Neuronal stem cell (in vitro differentiated cells): ENCODE measurements around the gene IL36G.

Experiments
- DNase-seq: peaks from one replicate; pipeline ENCODE4 v3.0.0-alpha.2; 2013; ENCODE audit warnings: low spot score
- H2AFZ ChIP-seq: one replicate; pipeline ENCODE4 v1.6.1; 2013; ENCODE audit warnings: mild to moderate bottlenecking, low read length, inconsistent platforms
- H2AK5ac ChIP-seq: 2 replicates; pipeline ENCODE4 v1.6.1; 2013; ENCODE audit warnings: low read depth, mild to moderate bottlenecking, inconsistent platforms, low read length, moderate library complexity, mixed read lengths
- H2BK120ac ChIP-seq: 2 replicates; pipeline ENCODE4 v1.6.1; 2013; ENCODE audit warnings: low read depth, mild to moderate bottlenecking, inconsistent platforms, low read length, moderate library complexity, mixed read lengths
- H2BK12ac ChIP-seq: one replicate; pipeline ENCODE4 v1.6.1; 2013; ENCODE audit warnings: low read length, inconsistent platforms
- H2BK15ac ChIP-seq: 2 replicates; pipeline ENCODE4 v1.6.1; 2013; ENCODE audit warnings: mild to moderate bottlenecking, low read length, inconsistent platforms, mixed read lengths
- H2BK5ac ChIP-seq: one replicate; pipeline ENCODE4 v1.6.1; 2013; ENCODE audit warnings: inconsistent platforms, mild to moderate bottlenecking, low read length, moderate library complexity
- H3K14ac ChIP-seq: one replicate; pipeline ENCODE4 v1.6.1; 2013; ENCODE audit warnings: low read length, inconsistent platforms
- H3K18ac ChIP-seq: 2 replicates; pipeline ENCODE4 v1.6.1; 2013; ENCODE audit warnings: low read length, inconsistent platforms
- H3K23ac ChIP-seq: 2 replicates; pipeline ENCODE4 v1.6.1; 2013; ENCODE audit warnings: low read depth, mild to moderate bottlenecking, mixed read lengths, low read length, inconsistent platforms; ENCODE audit not compliant: poor library complexity
- H3K27ac ChIP-seq: replicated peaks from 3 replicates; pipeline ENCODE4 v1.5.1; 2013; ENCODE audit warnings: low read length, inconsistent platforms
- H3K27me3 ChIP-seq, 3 experiments: 2 replicates each; pipeline ENCODE4 v1.6.1; 2013; ENCODE audit warnings: low read length in 3 of 3, mild to moderate bottlenecking in 2 of 3, inconsistent platforms in 1 of 3, low read depth in 1 of 3, mixed read lengths in 1 of 3, moderate library complexity in 1 of 3; ENCODE audit not compliant: control insufficient read depth in 3 of 3, insufficient read depth in 3 of 3
- H3K36me3 ChIP-seq, 2 donors: replicated peaks in 1 of 2; 2 replicates each; pipeline ENCODE4 v1.6.1; 2013; ENCODE audit warnings: low read length in 2 of 2; ENCODE audit not compliant: control insufficient read depth in 2 of 2, insufficient read depth in 2 of 2
- H3K4ac ChIP-seq: 2 replicates; pipeline ENCODE4 v1.6.1; 2013; ENCODE audit warnings: inconsistent platforms, mild to moderate bottlenecking, low read length, moderate library complexity
- H3K4me1 ChIP-seq, 2 donors: 1 replicate in 1 of 2; 2 replicates in 1 of 2; pipeline ENCODE4 v1.6.1; 2013; ENCODE audit warnings: low read length in 2 of 2, low read depth in 1 of 2; ENCODE audit not compliant: control insufficient read depth in 2 of 2, insufficient read depth in 1 of 2
- H3K4me2 ChIP-seq: one replicate; pipeline ENCODE4 v1.6.1; 2013; ENCODE audit warnings: mild to moderate bottlenecking, low read length, inconsistent platforms; ENCODE audit not compliant: insufficient read depth, poor library complexity, severe bottlenecking
- H3K4me3 ChIP-seq, 2 donors: 2 replicates each; pipeline ENCODE4 v1.5.1; 2013; ENCODE audit warnings: low read length in 2 of 2, mild to moderate bottlenecking in 2 of 2, inconsistent platforms in 1 of 2, moderate library complexity in 1 of 2
- H3K79me1 ChIP-seq: one replicate; pipeline ENCODE4 v1.6.1; 2013; ENCODE audit warnings: low read depth, mild to moderate bottlenecking, inconsistent platforms, low read length, moderate library complexity
- H3K9ac ChIP-seq: one replicate; pipeline ENCODE4 v1.6.1; 2013; ENCODE audit warnings: mild to moderate bottlenecking, low read depth, low read length, inconsistent platforms; ENCODE audit not compliant: poor library complexity
- H3K9me3 ChIP-seq, 2 donors: replicated peaks in 1 of 2; 2 replicates each; pipeline versions ENCODE3 to v1.6.1; 2013; ENCODE audit warnings: low read length in 2 of 2, mild to moderate bottlenecking in 2 of 2, inconsistent platforms in 1 of 2, low read depth in 1 of 2, mixed read lengths in 1 of 2, moderate library complexity in 1 of 2; ENCODE audit not compliant: control insufficient read depth in 2 of 2, insufficient read depth in 1 of 2
- H4K8ac ChIP-seq: one replicate; pipeline ENCODE4 v1.6.1; 2013; ENCODE audit warnings: low read depth, mild to moderate bottlenecking, inconsistent platforms, low read length, moderate library complexity
- H4K91ac ChIP-seq: one replicate; pipeline ENCODE4 v1.6.1; 2013; ENCODE audit warnings: low read length, low read depth, mild to moderate bottlenecking, inconsistent platforms; ENCODE audit not compliant: poor library complexity
- WGBS, 2 donors: extraction: QIAGEN DNeasy Blood & Tissue Kit; methylation state at CpG; one replicate each; pipeline ENCODE4 v1.1.7; 2013; ENCODE audit warnings: missing lambda C conversion rate in 2 of 2, mixed read lengths in 1 of 2; ENCODE audit not compliant: insufficient read length in 2 of 2, insufficient replicate concordance in 1 of 2; ENCODE audit errors: extremely low coverage in 2 of 2; 5-methylcytosine and 5-hydroxymethylcytosine counted together

IL36G gene

DNA sequence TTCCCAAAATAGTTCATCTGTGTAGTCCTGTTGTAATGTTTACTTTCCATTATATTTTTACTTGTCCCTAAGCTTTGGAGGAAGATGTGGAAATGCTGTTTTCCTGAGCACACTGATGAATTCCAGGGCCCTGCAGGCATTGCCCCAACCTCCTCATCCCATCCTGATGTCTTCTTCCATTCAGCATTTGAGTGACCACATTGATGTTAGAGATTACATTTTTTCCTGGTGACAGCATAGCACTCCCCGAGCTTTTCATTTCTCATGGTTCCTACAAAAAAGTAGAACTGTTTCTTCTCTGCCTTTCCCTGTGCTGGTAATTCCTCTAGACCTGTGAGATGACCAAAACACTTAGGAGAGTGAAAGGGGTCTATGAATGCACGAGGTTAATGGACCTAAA lies 32.3 kb downstream of the IL36G start:
- peak overlapping the region; percentile 29 for H4K8ac ChIP-seq
- peaks cover 0 to 7% of the 10 kb centered on the region in 2 donors for H3K4me1 ChIP-seq
- H3K4ac ChIP-seq: no peak overlapping the region
- H3K4me2 ChIP-seq: no peak overlapping the region
- H3K4me3 ChIP-seq: no peak overlapping the region
- H3K14ac ChIP-seq: no peak overlapping the region
- H3K18ac ChIP-seq: no peak overlapping the region
- H3K9ac ChIP-seq: no peak overlapping the region
- WGBS, 2 donors: no CpG with 5 or more reads among the region's 2 CpGs
- no peak overlapping the region for H2AK5ac ChIP-seq
- H3K27ac ChIP-seq: no peak overlapping the region
- H3K79me1 ChIP-seq: no peaks in the 10 kb centered on the region
- no peak overlapping the region for H2BK15ac ChIP-seq
- no peak overlapping the region for H3K23ac ChIP-seq
- H2AFZ ChIP-seq: no peak overlapping the region
- no peak overlapping the region for H2BK12ac ChIP-seq
- H3K36me3 ChIP-seq: no peaks in the 10 kb centered on the region
- peaks cover 0 to 8% (median 0%) of the 10 kb centered on the region in 3 experiments for H3K27me3 ChIP-seq
- H2BK5ac ChIP-seq: no peak overlapping the region
- H2BK120ac ChIP-seq: no peak overlapping the region
- DNase-seq: no peak
- peaks cover 0 to 2% of the 10 kb centered on the region in 2 donors for H3K9me3 ChIP-seq
- H4K91ac ChIP-seq: no peak overlapping the region

DNA sequence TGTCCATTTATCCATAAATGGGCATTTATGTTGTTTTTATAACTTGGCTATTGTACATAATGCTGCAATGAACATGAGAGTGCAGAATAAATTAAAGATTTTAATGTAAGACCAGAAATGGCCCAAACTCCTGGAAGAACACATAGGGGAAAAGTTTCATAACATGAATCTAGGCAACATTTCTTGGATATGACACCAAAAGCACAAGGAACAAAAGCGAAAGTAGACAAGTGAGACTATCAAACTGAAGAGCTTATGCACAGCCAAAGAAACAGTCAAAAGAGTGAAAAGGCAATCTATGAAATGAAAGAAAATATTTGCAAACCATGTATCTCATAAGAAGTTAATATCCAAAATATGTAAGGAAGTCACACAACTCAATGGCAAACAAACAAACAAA lies 33.3 kb downstream of the IL36G start:
- H2AFZ ChIP-seq: no peak overlapping the region
- no peaks in the 10 kb centered on the region for H3K36me3 ChIP-seq
- H3K4me1 ChIP-seq: peaks cover 0 to 7% of the 10 kb centered on the region in 2 donors
- no peak for DNase-seq
- no peak overlapping the region for H3K23ac ChIP-seq
- H3K14ac ChIP-seq: no peak overlapping the region
- H3K9me3 ChIP-seq: peaks cover 0 to 2% of the 10 kb centered on the region in 2 donors
- no peak overlapping the region for H2BK5ac ChIP-seq
- H2BK15ac ChIP-seq: no peak overlapping the region
- peaks cover 0 to 5% (median 0%) of the 10 kb centered on the region in 3 experiments for H3K27me3 ChIP-seq
- H4K8ac ChIP-seq: no peak overlapping the region
- no CpG with 5 or more reads among the region's 1 CpG for WGBS, 2 donors
- no peak overlapping the region for H3K18ac ChIP-seq
- no peak overlapping the region for H2AK5ac ChIP-seq
- no peak overlapping the region for H4K91ac ChIP-seq
- H3K9ac ChIP-seq: no peak overlapping the region
- H3K4me2 ChIP-seq: no peak overlapping the region
- H3K4me3 ChIP-seq: no peak overlapping the region
- H3K4ac ChIP-seq: no peak overlapping the region
- H2BK12ac ChIP-seq: no peak overlapping the region
- no peak overlapping the region for H3K27ac ChIP-seq
- no peaks in the 10 kb centered on the region for H3K79me1 ChIP-seq
- no peak overlapping the region for H2BK120ac ChIP-seq

DNA sequence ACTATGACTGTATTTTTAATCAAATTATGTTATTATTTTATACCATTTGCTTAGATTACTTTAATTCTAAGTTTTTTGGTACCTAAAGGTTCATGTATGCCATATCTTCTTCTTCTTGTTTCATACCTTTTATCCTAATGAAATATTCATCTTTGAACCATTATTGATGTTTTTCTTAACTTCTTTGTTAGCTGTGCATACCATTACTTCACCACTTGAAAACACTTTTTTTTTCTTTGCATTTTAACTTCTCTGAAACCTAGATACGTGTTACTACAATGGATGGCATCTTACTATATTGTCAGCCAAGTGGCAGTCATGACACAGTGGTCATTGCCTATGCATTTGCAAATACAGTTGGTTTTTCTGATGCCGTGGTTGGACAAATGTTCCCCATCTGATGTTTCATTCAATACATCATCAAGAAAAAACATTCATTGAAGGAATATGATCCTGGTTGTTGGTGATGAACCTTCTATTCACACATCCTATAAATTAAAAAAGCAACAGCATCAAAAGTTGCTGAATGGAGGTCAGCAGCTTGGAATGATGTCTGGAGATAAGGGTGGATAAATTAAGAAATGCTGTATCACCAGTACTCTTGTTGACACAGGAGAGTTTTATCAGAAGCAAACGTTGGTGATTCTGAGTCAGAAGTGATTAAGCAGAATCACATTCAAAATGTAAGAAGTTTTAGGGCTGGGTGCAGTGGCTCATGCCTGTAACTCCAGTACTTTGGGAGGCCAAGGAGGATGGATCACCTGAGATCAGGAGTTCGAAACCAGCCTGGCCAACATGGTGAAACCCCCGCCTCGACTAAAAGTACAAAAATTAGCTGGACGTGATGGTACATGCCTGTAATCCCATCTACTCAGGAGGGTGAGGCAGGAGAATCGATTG lies 34.9 kb downstream of the IL36G start:
- H3K9me3 ChIP-seq: peaks cover 0 to 1% of the 10 kb centered on the region in 2 donors
- no peak overlapping the region for H3K23ac ChIP-seq
- no peak overlapping the region for H3K18ac ChIP-seq
- H3K79me1 ChIP-seq: no peaks in the 10 kb centered on the region
- DNase-seq: no peak
- H3K36me3 ChIP-seq: no peaks in the 10 kb centered on the region
- H3K27me3 ChIP-seq: no peaks in the 10 kb centered on the region
- H4K8ac ChIP-seq: no peak overlapping the region
- no CpG with 5 or more reads among the region's 8 CpGs for WGBS, 2 donors
- H2BK15ac ChIP-seq: no peak overlapping the region
- no peak overlapping the region for H2AK5ac ChIP-seq
- peak overlapping the region; percentile 17 for H3K9ac ChIP-seq
- peak overlapping the region; percentile 21 for H2AFZ ChIP-seq
- H3K4me2 ChIP-seq: no peak overlapping the region
- H3K14ac ChIP-seq: no peak overlapping the region
- H3K4me1 ChIP-seq: peaks cover 0 to 7% of the 10 kb centered on the region in 2 donors
- H3K4ac ChIP-seq: no peak overlapping the region
- no peak overlapping the region for H4K91ac ChIP-seq
- H3K27ac ChIP-seq: no peak overlapping the region
- no peak overlapping the region for H3K4me3 ChIP-seq
- no peak overlapping the region for H2BK12ac ChIP-seq
- no peak overlapping the region for H2BK120ac ChIP-seq
- no peak overlapping the region for H2BK5ac ChIP-seq

GRCh38 chr2:113013336-113013661 lies 35.5 kb downstream of the IL36G start:
- H3K4ac ChIP-seq: no peak overlapping the region

More at GRCh38 chr2:113013336-113013661, 35.5 kb downstream of the IL36G start:
- H2BK12ac ChIP-seq: no peak overlapping the region
- H3K9ac ChIP-seq: peak overlapping the region; percentile 17
- DNase-seq: no peak
- no peak overlapping the region for H4K8ac ChIP-seq
- H3K27ac ChIP-seq: no peak overlapping the region
- no peak overlapping the region for H3K14ac ChIP-seq
- no peaks in the 10 kb centered on the region for H3K79me1 ChIP-seq
- no peak overlapping the region for H2AK5ac ChIP-seq
- H4K91ac ChIP-seq: no peak overlapping the region
- H2BK15ac ChIP-seq: no peak overlapping the region
- peaks cover 0 to 2% of the 10 kb centered on the region in 2 donors for H3K9me3 ChIP-seq
- H3K23ac ChIP-seq: no peak overlapping the region
- no peak overlapping the region for H3K4me3 ChIP-seq
- no peak overlapping the region for H2BK5ac ChIP-seq
- no peaks in the 10 kb centered on the region for H3K27me3 ChIP-seq
- WGBS, 2 donors: no CpG with 5 or more reads among the region's 3 CpGs
- H3K36me3 ChIP-seq: no peaks in the 10 kb centered on the region
- no peak overlapping the region for H2AFZ ChIP-seq
- no peak overlapping the region for H3K4me2 ChIP-seq
- no peak overlapping the region for H3K18ac ChIP-seq
- H2BK120ac ChIP-seq: no peak overlapping the region
- peaks cover 0 to 7% of the 10 kb centered on the region in 2 donors for H3K4me1 ChIP-seq
